HG02571 (cell line): ENCODE data around the gene PPP4C.

Experiments
- ATAC-seq: cut with Tn5 transposase; IDR thresholded peaks from one replicate; pipeline ENCODE4 v1.9.1; 2021; ENCODE audit warnings: mild to moderate bottlenecking, moderate library complexity; ENCODE audit not compliant: unreplicated experiment

Gene PPP4C

GRCh38 chr16:30054959-30055553 lies 20.7 kb upstream of the PPP4C start:
- ATAC-seq = no peak

GRCh38 chr16:30060346-30060745 lies 15.4 kb upstream of the PPP4C start:
- no peak for ATAC-seq

- no peak for ATAC-seq
These were observed 14.8 kb upstream of the PPP4C start for GRCh38 chr16:30060836-30061554.

GRCh38 chr16:30063278-30063892 lies 12.4 kb upstream of the PPP4C start:
- ATAC-seq = no peak

- ATAC-seq = peak; percentile 26
These were observed 11.7 kb upstream of the PPP4C start for GRCh38 chr16:30063893-30064728.

- no peak for ATAC-seq
These were observed 11.1 kb upstream of the PPP4C start for GRCh38 chr16:30064729-30065101.

- peak; percentile 74 for ATAC-seq
These were observed 10.5 kb upstream of the PPP4C start, which contains the start of gene ALDOA for GRCh38 chr16:30065102-30065942. Gene ALDOA (plus strand): TSS chr16:30065760. CDS start chr16:30066898, 1,138 bp downstream.

- ATAC-seq = peak; percentile 2
These were observed 9.6 kb upstream of the PPP4C start for GRCh38 chr16:30065943-30066760.

GRCh38 chr16:30066761-30067583 lies 8.8 kb upstream of the PPP4C start:
- no peak for ATAC-seq

GRCh38 chr16:30067584-30067916 lies 8.2 kb upstream of the PPP4C start:
- ATAC-seq = no peak

GRCh38 chr16:30068333-30068732 lies 7.5 kb upstream of the PPP4C start:
- no peak for ATAC-seq

- no peak for ATAC-seq
These were observed 6.8 kb upstream of the PPP4C start for GRCh38 chr16:30068750-30069610.

- ATAC-seq = no peak
These were observed 6.0 kb upstream of the PPP4C start for GRCh38 chr16:30069611-30070462.

GRCh38 chr16:30070490-30070889 lies 5.3 kb upstream of the PPP4C start:
- no peak for ATAC-seq

GRCh38 chr16:30076276-30076791 lies 540 bp downstream of the PPP4C start:
- ATAC-seq = peak; percentile 11

GRCh38 chr16:30077656-30078055 lies 1.9 kb downstream of the PPP4C start:
- no peak for ATAC-seq

- no peak for ATAC-seq
These were observed 3.0 kb downstream of the PPP4C start for GRCh38 chr16:30078744-30079143.
